Left renal pelvis (tissue), 4 donors: ENCODE results near the gene AP5S1. TPM values are rescaled to one million over a fixed set of nuclear protein-coding genes. Genes with fewer than 3 reads are reported as not detected.
"Not testable (repeated sequence)": the region's sequence is repeated elsewhere in the genome, so short reads cannot be mapped to it uniquely, and the experiment has no call there.

ENCODE experiments used
- DNase-seq, 4 donors: peaks; one replicate each; pipeline ENCODE4 v3.0.0-alpha.2; 2013; ENCODE audit warnings: low read depth in 4 of 4, low spot score in 3 of 4
- polyA plus RNA-seq, 4 donors: library from polyadenylated mRNA; unstranded; fragments of 120-200 nt; gene quantifications; one replicate each; pipeline ENCODE4 v1.2.1, GENCODE V29; 2013; ENCODE audit not compliant: insufficient read length in 4 of 4

AP5S1 gene
- polyA plus RNA-seq, 4 donors, result 7.9 to 12.2 (median 10.0) TPM

GRCh38 chr20:3808544-3808943 lies 11.8 kb upstream of the AP5S1 start:
- no peak for DNase-seq

GRCh38 chr20:3811467-3812258 lies 8.7 kb upstream of the AP5S1 start:
- peak; percentile 81 to 83 (median 82) for DNase-seq

DNA sequence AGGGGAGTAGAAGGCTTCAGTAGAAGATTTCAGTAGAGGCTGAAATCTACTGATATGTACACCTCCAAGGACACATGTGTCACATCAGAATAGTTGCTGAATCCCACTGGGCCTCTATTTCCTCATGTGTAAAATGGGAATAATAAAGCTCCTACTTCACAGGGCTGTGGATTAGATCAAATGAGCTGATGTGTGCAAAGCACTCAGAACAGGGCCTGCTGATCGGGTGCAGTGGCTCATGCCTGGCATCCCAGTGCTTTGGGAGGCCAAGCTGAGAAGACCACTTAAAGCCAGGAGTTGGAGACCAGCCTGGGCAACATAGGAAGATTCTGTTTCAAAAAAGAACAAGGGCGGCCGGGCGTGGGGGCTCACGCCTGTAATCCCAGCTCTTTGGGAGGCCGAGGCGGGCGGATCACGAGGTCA lies 8.1 kb upstream of the AP5S1 start:
- no peak for DNase-seq

DNA sequence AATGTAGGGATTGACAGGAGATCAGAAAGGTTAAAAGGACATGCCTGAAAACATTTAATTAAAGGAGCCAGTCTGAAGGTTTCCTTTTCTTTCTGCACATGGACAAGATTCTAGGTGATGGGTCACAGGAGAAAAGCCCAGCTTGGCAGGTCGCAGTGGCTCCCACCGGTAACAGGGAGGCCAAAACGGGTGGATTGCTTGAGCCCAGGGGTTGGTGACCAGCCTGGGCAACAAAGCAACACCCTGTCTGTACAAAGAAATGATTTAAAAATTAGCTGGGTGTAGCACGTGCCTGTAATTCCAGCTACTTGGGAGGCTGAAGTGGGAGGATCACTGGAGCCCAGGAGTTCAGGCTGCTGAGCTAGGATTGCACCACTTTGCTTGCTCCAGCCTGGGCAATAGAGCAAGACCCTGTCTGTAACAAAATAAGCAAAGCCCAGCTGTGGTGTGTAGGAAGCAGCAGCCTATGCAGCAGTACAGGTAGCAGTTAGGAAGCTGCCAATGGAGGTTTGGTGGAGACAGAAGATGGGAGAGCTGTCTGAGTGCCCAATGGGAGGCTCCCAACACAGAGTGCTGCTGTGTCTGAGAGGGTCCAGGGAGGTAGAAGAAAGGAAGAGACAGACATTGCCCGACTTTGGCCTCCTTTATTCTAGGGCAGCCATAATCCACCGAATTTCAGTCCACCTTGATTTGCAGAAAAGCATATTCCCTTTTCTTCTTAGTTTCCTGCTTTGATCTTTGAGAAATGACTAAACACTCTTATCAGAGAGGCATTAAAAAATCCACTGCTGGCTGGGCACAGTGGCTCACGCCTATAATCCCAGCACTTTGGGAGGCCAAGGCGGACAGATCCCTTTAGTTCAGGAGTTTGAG lies 7.1 kb upstream of the AP5S1 start:
- DNase-seq, result no peak

DNA sequence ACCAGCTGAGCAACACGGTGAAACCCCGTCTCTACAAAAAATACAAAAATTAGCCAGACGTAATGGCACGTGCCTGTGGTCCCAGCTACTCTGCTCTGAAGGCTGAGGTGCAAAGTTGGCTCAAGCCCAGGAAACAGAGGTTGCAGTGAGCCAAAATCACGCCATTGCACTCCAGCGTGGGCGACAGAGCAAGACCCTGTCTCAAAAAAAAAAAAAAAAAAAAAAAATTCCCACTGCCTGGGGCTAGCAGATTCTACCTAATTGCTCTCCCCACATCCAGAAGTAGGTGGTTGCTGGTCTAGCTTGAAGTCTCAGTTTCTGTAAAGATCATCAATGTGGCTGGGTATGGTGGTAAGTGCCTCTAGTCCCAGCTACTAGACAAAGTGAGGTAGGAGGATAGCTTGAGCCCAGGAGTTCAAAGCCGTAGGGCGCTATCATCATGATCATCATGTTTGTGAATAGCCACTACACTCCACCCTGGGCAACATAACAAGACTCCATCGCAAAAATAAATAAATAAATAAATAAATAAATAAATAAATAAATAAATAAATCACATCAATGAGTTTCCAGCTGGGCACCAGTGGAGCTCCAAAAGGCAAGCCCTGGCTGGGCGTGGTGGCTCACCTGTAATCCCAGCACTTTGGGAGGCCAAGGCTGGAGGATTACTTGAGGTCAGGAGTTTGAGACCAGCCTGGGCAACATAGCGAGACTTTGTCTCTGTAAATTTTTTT lies 6.3 kb upstream of the AP5S1 start:
- no peak for DNase-seq

DNA sequence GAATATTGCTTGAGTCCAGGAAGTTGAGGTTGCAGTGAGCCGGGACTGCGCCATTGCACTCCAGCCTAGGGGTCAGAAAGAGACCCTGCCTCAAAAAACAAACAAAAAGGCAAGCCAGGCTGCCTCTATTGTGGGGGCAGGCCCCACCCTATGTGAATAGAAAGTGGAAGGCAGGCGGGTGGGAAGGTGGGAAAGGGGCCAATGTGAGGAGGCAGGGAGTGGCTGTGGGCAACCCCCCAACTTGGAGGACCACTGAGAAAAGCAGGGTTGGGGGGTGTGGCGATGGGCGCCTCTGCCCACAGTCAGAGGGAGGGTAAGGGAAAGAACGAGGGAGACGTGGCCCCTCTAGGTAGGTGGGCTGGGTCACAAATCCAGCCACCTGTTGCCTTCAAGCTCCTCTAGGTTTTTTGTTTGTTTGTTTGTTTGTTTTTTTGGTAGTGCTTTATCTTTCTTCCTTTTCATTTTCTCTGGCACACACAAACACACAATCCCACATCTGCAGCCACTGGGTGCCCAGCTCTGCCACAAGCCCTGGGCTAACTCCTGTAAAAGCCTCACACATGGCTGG lies 5.3 kb upstream of the AP5S1 start:
- DNase-seq, result no peak

DNA sequence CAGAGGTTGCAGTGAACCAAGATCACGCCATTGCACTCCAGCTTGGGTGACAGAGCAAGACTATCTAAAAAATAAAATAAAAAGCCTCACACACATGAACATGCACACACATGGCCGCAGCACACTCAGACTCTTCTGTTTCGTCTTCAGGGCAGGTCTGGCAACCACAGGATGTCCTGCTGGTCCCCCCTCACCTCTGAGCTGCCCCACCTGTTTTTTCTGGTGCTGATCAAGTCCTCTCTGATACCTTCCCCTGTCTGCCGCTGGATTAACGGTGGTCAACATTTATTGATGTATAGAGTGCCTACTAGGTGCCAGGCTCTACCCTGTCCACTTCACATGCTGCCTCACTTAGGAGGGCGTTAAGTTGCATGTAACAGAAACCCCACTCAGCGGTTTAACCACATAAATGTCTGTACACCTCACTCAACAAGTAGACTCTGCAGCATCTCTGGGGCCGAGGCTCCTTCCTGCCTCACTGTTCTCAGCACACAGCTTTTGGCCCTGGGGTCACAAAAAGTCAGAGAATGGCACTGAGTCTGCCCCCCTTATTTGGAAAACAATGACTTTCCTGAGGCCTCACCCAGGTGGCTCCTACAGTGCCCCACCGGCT lies 4.5 kb upstream of the AP5S1 start:
- no peak for DNase-seq

DNA sequence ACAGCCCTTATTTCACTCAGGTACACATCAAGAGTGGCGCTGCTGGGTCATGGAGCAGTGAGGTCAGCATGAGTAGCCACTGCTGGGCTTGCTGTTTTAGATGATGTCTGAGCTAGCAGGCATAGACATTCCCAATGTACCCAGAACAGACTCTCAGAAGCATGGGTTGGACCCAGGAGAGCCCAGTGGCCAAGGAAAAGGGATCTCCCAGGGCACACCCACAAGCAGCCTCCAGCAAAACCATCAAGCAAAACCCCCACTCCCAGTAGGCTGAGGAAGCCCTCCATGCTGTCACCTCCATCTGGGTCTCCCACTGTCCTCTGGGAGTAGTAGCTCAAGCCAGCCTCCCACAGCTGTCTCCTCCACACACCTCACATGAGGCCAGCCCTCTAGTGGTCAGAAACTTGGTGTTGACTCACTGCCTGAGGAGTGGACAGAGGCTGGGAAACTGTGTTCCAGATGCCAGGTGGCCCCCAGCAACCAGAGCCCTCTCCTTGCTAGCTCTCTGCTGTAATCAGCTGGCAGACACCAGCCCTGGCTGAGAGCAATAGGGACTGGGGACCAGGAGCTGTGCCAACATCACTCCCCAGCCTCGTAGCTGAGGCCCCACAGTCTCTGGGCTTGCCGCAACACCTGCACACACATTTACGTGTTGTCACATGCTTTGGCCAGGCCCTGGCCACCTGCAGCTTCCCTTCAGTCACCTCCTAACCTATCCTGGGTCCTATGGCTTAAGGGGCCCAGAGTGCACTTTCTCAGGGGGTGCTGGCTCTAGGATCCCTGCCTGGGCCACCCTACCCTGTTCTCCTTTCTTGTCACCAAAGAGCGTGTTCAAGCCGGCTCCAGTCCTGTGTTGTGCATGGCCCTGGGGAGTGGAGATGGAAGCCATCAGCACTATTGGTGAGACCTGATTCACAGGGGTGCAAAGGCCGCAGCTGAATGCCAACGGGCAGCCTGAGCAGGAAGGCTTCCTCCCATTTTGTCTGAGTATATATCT lies 1.9 kb upstream of the AP5S1 start:
- DNase-seq, result no peak

DNA sequence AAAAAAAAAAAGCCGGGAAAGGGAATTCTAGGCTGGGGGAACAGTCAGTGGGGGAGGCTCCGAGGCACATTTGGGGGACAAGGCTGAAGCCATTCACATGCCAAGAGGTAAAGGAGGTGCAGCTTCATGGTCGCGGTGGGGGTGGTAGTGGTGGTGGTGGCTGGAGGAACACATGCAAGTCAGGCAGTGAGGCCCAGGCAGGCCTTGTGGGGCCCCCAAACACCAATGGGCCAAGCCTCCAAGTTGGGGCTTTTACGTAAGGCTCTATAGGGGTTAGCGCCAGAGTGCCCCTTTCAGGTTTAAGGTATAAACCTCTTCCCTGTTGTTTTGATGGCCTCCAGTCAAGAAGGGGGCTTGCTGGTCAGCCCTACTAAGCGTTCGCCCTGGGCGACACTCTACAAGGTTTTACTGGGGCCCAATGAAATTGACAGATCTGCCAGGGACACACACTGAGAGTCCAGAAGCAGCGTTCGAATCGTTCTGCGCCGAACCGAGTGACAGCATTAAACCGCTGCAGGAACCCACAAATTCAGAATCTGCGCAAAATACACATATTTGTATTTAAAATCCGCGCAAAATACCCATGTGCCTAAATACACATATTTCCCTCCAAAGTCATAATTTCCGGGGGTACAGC lies 818 bp upstream of the AP5S1 start:
- no peak for DNase-seq

DNA sequence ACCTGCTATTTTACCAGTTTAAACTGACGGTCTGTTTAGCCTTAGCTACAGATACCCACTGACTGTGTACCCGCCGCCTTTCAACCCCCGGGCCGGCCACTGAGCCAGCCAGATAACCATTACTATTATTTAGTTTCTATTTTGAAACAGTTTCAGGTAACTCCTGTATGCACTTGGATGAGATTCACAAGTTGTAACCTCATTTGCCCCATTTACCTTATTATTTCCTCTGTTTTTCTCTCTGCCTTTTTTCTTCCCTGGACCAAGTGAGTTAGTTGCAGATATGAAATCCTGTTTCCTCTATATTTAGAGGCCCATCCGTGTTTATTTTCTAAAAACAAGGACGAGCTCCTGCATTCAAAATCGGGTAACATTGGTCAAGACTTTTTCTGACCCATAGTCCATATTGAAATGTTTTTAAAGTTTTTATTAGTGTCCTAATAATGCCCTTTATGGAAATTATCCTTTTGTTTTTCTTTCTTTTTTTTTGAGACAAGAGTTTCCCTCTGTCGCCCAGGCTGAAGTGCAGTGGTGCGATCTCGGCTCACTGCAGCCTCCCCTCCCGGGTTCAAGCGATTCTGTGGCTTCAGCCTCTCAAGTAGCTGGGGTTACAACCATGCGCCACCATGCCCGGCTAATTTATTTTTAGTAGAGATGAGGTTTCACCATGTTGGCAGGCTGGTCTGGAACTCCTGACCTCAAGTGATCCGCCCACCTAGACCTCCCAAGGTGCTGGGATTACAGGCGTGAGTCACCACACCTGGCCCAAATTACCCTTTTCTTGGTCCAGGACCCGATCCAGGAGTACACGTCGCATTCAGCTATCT lies 767 bp downstream of the AP5S1 start:
- no peak for DNase-seq

DNA sequence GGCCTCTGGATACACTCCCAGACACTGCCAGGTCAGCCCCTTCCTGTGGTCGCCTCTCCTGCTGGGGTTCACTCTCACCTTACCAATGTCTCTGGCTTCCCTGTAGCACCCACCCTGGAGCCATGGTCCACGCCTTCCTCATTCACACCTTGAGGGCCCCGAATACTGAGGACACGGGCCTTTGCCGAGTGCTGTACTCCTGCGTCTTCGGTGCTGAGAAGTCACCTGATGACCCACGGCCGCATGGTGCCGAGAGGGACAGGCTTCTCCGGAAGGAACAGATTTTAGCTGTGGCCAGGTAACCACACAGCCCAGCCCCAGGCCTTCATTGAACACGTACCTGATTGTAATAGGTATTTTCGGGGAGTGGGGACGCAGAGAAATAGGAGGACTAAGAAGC lies 1.6 kb downstream of the AP5S1 start:
- DNase-seq, result no peak

- no peak for DNase-seq
Observed at GRCh38 chr20:3823881-3824280, 3.5 kb downstream of the AP5S1 start.

DNA sequence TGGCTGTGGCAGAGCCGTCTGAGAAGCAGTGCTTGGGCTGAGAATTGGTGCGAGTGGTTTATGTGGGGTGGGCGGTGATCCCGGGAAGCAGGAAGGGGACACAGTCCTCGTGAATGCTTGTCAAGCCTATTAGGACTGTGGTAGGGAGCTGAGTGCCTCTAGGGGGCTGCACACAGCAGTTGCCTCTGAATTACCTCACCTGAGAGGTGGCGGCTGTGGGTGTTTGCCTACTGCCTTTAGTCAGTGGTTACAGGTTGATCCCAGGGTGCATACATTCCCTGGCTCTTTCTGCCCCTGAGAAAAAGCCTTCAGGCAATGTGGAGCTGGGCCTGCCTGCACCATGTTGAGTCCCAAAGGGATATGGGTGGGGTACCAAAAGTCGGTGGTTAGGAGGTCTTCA lies 5.2 kb downstream of the AP5S1 start:
- DNase-seq, result no peak

DNA sequence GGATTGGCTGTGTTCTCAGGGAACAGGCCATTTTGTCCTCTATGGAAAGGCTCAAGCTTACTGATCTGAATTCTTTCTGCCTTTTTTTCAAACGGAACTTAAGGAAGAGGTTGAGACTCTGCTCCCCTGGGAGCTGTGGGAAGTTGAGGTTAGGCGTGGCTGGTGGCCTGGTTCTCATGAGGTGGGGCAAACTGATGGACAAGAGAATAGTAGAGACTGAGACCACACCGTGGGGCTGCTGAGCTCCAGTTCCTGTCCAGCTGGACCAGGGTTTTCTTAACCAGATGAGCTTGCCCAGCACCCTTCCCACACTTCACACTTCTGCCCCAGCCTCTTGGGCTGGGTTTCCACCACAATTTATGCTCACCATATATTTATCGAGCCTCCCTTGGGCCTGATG lies 6.1 kb downstream of the AP5S1 start:
- no peak for DNase-seq

GRCh38 chr20:3828798-3829197 lies 8.5 kb downstream of the AP5S1 start:
- no peak for DNase-seq

DNA sequence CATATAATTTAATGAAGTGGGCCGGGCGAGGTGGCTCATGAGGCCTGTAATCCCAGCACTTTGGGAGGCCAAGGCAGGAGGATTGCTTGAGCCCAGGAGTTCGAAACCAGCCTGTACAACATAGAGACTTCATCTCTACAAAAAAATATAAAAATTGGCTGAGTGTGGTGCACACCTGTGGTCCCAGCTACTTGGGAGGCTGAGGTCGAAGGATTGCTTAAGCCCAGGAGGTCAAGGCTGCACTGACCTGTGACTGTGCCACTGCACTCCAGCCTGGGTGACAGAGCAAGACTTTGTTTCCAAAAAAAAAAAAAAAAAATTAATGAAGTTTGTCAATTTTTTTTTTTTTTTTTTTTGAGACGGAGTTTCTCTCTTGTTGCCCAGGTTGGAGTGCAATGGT lies 9.5 kb downstream of the AP5S1 start:
- not testable (repeated sequence) for DNase-seq

GRCh38 chr20:3836132-3836531 lies 15.8 kb downstream of the AP5S1 start:
- DNase-seq, result no peak

- DNase-seq, result no peak
Observed at GRCh38 chr20:3839328-3839727, 19.0 kb downstream of the AP5S1 start.
